Stomach (tissue), 9 donors: ENCODE data around the gene ATN1. TPM values are rescaled to one million over a fixed set of nuclear protein-coding genes. Genes with fewer than 3 reads are reported as not detected.
A peak's percentile ranks its signal among the peaks of the same experiment; 100 is the strongest.

ENCODE experiments used
- DNase-seq, 2 donors: peaks; one replicate each; pipeline versions ENCODE4 v3.0.0 to v3.0.0-alpha.2; 2013 to 2019
- H3K27ac ChIP-seq, 5 donors: fragments of 200-600 bp in 4 of 5; sonication (generic) in 4 of 5; one replicate each; pipeline ENCODE4 v1.5.1; 2013 to 2019; ENCODE audit warnings: mild to moderate bottlenecking in 1 of 5, moderate library complexity in 1 of 5
- H3K27me3 ChIP-seq, 3 donors: fragments of 200-600 bp; sonication (generic); one replicate each; pipeline ENCODE4 v1.5.1; 2017 to 2019; ENCODE audit warnings: mixed run types in 1 of 3
- H3K36me3 ChIP-seq, 4 donors: fragments of 200-600 bp; sonication (generic); 1 replicate in 3 of 4; 2 replicates in 1 of 4; pipeline ENCODE4 v1.5.1; 2016 to 2019
- H3K4me1 ChIP-seq, 4 donors: fragments of 200-600 bp; sonication (generic); one replicate each; pipeline ENCODE4 v1.5.1; 2016 to 2019
- H3K4me3 ChIP-seq, 4 donors: fragments of 200-600 bp; sonication (generic) in 3 of 4; one replicate each; pipeline ENCODE4 v1.5.1; 2016 to 2019; ENCODE audit warnings: mild to moderate bottlenecking in 1 of 4
- H3K9me3 ChIP-seq, 4 donors: fragments of 200-600 bp; sonication (generic); one replicate each; pipeline ENCODE4 v1.5.1; 2016 to 2019
- CTCF ChIP-seq, 7 experiments: fragments of 450-650 bp in 4 of 7; fragments of 200-600 bp in 3 of 7; sonication (generic) in 3 of 7; IDR thresholded peaks; one replicate each; pipeline ENCODE4 v1.5.1; 2016 to 2019; ENCODE audit warnings: antibody characterized with exemption in 7 of 7, control low read depth in 2 of 7, mild to moderate bottlenecking in 1 of 7
- EP300 ChIP-seq: sonication (generic); formaldehyde crosslinking; IDR thresholded peaks from one replicate; pipeline ENCODE4 v1.6.1; 2017; ENCODE audit warnings: antibody characterized with exemption
- POLR2A ChIP-seq, 4 donors: fragments of 450-650 bp; IDR thresholded peaks; one replicate each; pipeline ENCODE4 v1.6.1; 2016; ENCODE audit warnings: antibody characterized with exemption in 4 of 4, control low read depth in 2 of 4, mild to moderate bottlenecking in 1 of 4, moderate library complexity in 1 of 4
- POLR2AphosphoS5 ChIP-seq, 3 donors: sonication (generic); formaldehyde crosslinking; IDR thresholded peaks; one replicate each; pipeline ENCODE4 v1.6.1; 2016; ENCODE audit warnings: antibody characterized with exemption in 3 of 3
- WGBS, 5 donors: extraction: QIAGEN DNeasy Blood & Tissue Kit in 3 of 5; methylation state at CpG; one replicate each; pipeline versions ENCODE4 v1.1.5 to v1.1.7; 2013 to 2018; 5-methylcytosine and 5-hydroxymethylcytosine counted together
- intact Hi-C: fragments of 100-400 bp; cut with DNase I; formaldehyde crosslinking; loops from one replicate; pipeline ENCODE4 v1.15.1; 2023; ENCODE audit warnings: low total_unique reads
- polyA plus RNA-seq, 3 donors: library from polyadenylated mRNA; stranded (reverse); fragments of 200-250 nt; gene quantifications; one replicate each; pipeline ENCODE4 v1.2.3, GENCODE V29; 2013
- total RNA-seq, 5 donors: library from RNA; depleted of rRNA; stranded (reverse); fragments of >200 nt; gene quantifications; one replicate each; pipeline versions ENCODE4 v1.1.0 to v1.2.3, GENCODE V29; 2014 to 2016
- donor health status: healthy with polysubstance abuse.
- donor health status: Bipolar disorder and iron deficiency.
- donor health status: healthy.

ATN1 gene
- total and polyA plus RNA-seq, 8 donors: 23.3 to 694 (median 73.5) TPM

- peak overlapping the region in 4 of 5 donors; percentile 94 to 96 (median 94) for H3K27ac ChIP-seq
These were observed 40.7 kb downstream of the ATN1 start for GRCh38 chr12:6968426-6968825.

DNA sequence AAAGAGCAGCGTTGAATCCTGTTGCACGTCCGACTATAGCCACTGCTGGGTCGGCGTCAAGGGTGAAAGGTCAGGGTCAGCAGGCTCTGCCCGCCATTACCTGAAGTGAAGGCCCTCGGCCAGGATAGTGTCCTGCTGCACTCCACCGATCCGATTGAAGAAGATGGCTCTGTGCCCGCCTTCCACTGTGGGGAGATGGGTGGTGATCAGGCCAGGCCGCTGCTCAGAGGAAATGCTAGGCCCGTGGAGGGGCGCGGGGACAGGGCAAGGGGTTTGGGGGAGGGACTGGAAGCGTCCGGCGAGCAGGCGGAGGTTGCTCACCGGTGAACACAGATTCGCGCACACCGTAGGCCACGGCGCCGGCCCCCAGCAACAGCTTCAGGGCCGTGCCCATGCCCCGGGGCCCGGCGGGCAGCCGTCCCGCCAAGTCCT, 42.4 kb downstream of the ATN1 start:
- no peak for TF ChIP-seq CTCF (IDR thresholded peaks at IDR 0.05)
- TF ChIP-seq EP300: no peak
- TF ChIP-seq POLR2AphosphoS5 (IDR thresholded peaks at IDR 0.05): no peak
- no peak for TF ChIP-seq POLR2A (IDR thresholded peaks at IDR 0.05)
- intact Hi-C loops: no loop called here
- no peak for DNase-seq
- WGBS, 5 donors: 0 to 1% (median 1%) methylated on average over 17 to 31 of the region's 31 CpGs
- peaks cover 48 to 63% (median 52%) of the 10 kb centered on the region in 4 donors for H3K36me3 ChIP-seq
- peak overlapping the region; percentile 94 to 97 (median 95) for H3K27ac ChIP-seq
- H3K27me3 ChIP-seq: no peaks in the 10 kb centered on the region
- H3K9me3 ChIP-seq: no peaks in the 10 kb centered on the region
- peak overlapping the region; percentile 69 to 93 (median 85) for H3K4me3 ChIP-seq
- peaks cover 40 to 71% (median 60%) of the 10 kb centered on the region in 4 donors for H3K4me1 ChIP-seq

More at GRCh38 chr12:6968426-6968825, 40.7 kb downstream of the ATN1 start:
- Histone ChIP-seq H3K4me1 (peaks cover 47 to 79% (median 72%) of the 10 kb centered on the region in 4 donors), H3K4me3 (peak overlapping the region in 2 of 4 donors; percentile 69 to 93), H3K36me3 (peaks cover 37 to 50% (median 39%) of the 10 kb centered on the region in 4 donors), H3K27me3 (no peaks in the 10 kb centered on the region), H3K9me3 (no peaks in the 10 kb centered on the region)
- intact Hi-C loops: no loop called here
- whole genome bisulfite sequencing, 5 donors: 48 to 70% (median 67%) methylated on average over 9 of the region's 9 CpGs
- no peak for DNase-seq
- TF ChIP-seq POLR2AphosphoS5 (IDR thresholded peaks at IDR 0.05) (no peak), CTCF (IDR thresholded peaks at IDR 0.05) (no peak), POLR2A (IDR thresholded peaks at IDR 0.05) (no peak), EP300 (no peak)

DNA sequence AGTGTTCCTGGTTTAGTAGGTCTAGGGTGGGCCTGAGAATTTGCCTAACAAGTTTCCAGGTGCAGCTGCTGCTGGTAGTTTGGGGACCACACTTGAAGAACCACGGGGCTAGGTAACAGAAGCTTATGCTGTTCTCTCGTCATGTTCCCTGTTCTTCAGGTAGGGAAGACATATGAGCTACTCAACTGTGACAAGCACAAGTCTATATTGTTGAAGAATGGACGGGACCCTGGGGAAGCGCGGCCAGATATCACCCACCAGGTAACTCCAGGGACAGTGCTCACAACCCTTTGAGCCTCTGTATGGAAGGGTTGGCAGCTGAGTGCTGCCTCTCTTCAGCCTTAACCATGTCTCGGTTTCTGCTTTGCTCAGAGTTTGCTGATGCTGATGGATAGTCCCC, 46.4 kb downstream of the ATN1 start:
- no peak overlapping the region for H3K4me3 ChIP-seq
- DNase-seq: no peak
- H3K27me3 ChIP-seq: no peaks in the 10 kb centered on the region
- H3K4me1 ChIP-seq: peaks cover 18 to 48% (median 37%) of the 10 kb centered on the region in 4 donors
- intact Hi-C loops: no loop called here
- 84 to 91% (median 89%) methylated on average over 6 of the region's 6 CpGs for WGBS, 5 donors
- TF ChIP-seq EP300 (no peak), CTCF (IDR thresholded peaks at IDR 0.05) (no peak)
- H3K36me3 ChIP-seq: peaks cover 47 to 63% (median 55%) of the 10 kb centered on the region in 4 donors
- H3K9me3 ChIP-seq: no peaks in the 10 kb centered on the region
- no peak overlapping the region for H3K27ac ChIP-seq

DNA sequence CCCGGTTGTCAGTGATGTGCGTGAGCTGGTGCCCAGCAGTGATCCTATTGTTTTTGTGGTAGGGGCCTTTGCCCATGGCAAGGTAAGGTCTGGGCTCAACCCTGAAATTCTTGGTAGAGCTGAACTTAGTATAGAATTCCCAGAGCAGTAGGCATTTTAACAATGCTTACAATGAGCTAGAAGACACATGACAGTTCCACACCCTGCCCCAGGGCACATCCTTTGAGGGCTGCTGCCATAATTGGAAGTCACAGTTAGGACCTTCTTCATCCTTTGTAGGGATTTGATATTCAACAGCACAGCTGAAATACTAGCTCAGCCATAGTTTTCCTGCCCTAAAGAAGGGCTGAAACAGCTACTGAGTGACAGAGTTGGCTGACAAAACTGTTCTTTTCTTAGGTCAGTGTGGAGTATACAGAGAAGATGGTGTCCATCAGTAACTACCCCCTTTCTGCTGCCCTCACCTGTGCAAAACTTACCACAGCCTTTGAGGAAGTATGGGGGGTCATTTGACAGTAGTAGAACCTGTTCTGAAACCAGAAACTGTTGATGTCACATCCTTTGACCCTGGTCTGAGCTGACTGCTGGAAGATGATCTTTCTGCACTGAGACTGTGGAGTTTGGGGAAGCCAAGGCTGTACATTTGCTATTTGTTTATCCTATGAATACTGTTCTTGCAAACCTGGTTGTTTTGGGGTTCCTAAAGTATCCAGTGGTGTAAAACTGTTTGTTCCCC, 47.7 kb downstream of the ATN1 start:
- Histone ChIP-seq H3K27ac (no peak overlapping the region), H3K36me3 (peaks cover 54 to 75% (median 68%) of the 10 kb centered on the region in 4 donors), H3K9me3 (no peaks in the 10 kb centered on the region), H3K4me1 (peaks cover 19 to 47% (median 38%) of the 10 kb centered on the region in 4 donors), H3K27me3 (no peaks in the 10 kb centered on the region), H3K4me3 (no peak overlapping the region)
- 70 to 91% (median 87%) methylated on average over 2 of the region's 2 CpGs for WGBS, 5 donors
- DNase-seq: no peak
- TF ChIP-seq POLR2A (IDR thresholded peaks at IDR 0.05) (no peak), POLR2AphosphoS5 (IDR thresholded peaks at IDR 0.05) (no peak), EP300 (no peak), CTCF (IDR thresholded peaks at IDR 0.05) (no peak)
- intact Hi-C loops: loop anchor here (5.0 kb wide), 1 partner anchor 37 kb away; no protein-coding TSS in a partner anchor
